ENCODE results near the gene CCDC47.

The CCDC47 gene

GRCh38 chr17:63774969-63775265, 1.5 kb upstream of the CCDC47 start:
- H3K4me1 ChIP-seq (ENCODE audit: low read length): peaks cover 26% of the 10 kb centered on the region
- no peak for TF ChIP-seq EZH2phosphoT487 (IDR thresholded peaks at IDR 0.05; ENCODE audit: low read depth)
- TF ChIP-seq, protein P1, sequence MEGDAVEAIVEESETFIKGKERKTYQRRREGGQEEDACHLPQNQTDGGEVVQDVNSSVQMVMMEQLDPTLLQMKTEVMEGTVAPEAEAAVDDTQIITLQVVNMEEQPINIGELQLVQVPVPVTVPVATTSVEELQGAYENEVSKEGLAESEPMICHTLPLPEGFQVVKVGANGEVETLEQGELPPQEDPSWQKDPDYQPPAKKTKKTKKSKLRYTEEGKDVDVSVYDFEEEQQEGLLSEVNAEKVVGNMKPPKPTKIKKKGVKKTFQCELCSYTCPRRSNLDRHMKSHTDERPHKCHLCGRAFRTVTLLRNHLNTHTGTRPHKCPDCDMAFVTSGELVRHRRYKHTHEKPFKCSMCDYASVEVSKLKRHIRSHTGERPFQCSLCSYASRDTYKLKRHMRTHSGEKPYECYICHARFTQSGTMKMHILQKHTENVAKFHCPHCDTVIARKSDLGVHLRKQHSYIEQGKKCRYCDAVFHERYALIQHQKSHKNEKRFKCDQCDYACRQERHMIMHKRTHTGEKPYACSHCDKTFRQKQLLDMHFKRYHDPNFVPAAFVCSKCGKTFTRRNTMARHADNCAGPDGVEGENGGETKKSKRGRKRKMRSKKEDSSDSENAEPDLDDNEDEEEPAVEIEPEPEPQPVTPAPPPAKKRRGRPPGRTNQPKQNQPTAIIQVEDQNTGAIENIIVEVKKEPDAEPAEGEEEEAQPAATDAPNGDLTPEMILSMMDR (IDR thresholded peaks at IDR 0.05; ENCODE audit: low read depth, low read length): no peak
- H3K9me3 ChIP-seq (ENCODE audit: insufficient read depth, low read length): no peaks in the 10 kb centered on the region
- peaks cover 93% of the 10 kb centered on the region for H3K79me2 ChIP-seq (ENCODE audit: low read length)
- peak overlapping the region; percentile 97 for H3K27ac ChIP-seq (ENCODE audit: low read length)
- H2AFZ ChIP-seq (ENCODE audit: low read depth, low read length): no peak overlapping the region
- H3K4me2 ChIP-seq (ENCODE audit: low read length): peak overlapping the region; percentile 100
- H3K9ac ChIP-seq (ENCODE audit: low read length): peak overlapping the region; percentile 96
- peaks cover 52% of the 10 kb centered on the region for H4K20me1 ChIP-seq (ENCODE audit: insufficient read depth, low read length)
- H3K36me3 ChIP-seq (replicated peaks; ENCODE audit: low read depth, low read length): peaks cover 42% of the 10 kb centered on the region
- no peaks in the 10 kb centered on the region for H3K27me3 ChIP-seq (ENCODE audit: low read depth, low read length)
- H3K4me3 ChIP-seq (ENCODE audit: low read length): peak overlapping the region; percentile 88

DNA sequence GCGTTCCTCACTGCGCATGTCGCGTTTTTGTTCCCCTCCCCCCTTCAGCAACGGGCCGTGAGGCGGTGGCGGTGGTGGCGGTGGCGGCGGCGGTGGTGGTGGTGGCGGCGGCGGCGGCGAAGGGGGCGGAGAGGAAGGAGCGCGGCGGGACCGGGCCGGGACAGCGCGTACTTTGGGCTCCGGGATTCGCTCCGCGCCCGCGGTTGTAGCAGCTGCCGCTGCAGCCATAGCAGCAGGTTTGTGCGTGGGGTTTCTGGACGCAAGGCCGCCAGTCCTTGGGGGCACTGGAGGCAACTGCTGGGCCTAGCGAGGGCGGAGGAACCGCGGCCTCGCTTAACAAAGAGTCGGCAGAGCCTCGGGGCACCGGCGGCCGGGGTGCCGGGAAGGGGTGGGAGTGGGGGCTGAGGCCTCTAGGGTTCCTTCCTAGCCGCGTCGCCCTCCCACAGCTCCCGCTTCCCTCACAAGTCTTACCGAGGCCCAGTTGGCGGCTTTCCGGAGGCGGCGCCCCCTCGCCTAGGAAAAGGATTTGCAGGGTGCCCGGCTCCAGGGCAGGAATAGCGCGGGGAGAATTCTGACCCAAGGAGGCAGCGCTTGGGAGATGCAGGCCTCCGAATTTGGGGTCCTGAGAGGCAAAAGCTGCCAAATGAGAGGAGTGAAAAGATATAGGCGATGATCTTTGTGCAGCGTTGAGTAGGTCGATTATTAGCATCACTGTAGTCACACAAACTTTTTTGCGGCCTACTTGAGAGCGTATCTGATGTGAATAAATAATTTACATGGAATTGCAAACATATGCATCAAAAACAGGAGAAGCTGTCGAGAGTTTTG, 958 bp upstream of the CCDC47 start, which contains the start of gene DDX42:
Gene DDX42 (plus strand): TSS at position 30 of the 828 bp plus-strand sequence. CDS start 12,880 bp downstream, outside the sequence.
- Histone ChIP-seq H3K9ac (ENCODE audit: low read length) (peak within 1 kb of the TSS; percentile 96), H2AFZ (ENCODE audit: low read depth, low read length) (peak within 1 kb of the TSS; percentile 56; the same call in 1 of the 2 replicates), H3K4me2 (ENCODE audit: low read length) (peak within 1 kb of the TSS; percentile 100), H3K4me1 (ENCODE audit: low read length) (peaks cover 26% of the 10 kb centered on the region), H3K79me2 (ENCODE audit: low read length) (peaks cover 93% of the 10 kb centered on the region), H3K27ac (ENCODE audit: low read length) (peak within 1 kb of the TSS; percentile 97), H3K4me3 (ENCODE audit: low read length) (peak within 1 kb of the TSS; percentile 88), H4K20me1 (ENCODE audit: insufficient read depth, low read length) (peaks cover 46% of the 10 kb centered on the region), H3K36me3 (replicated peaks; ENCODE audit: low read depth, low read length) (peaks cover 38% of the 10 kb centered on the region), H3K9me3 (ENCODE audit: insufficient read depth, low read length) (no peaks in the 10 kb centered on the region), H3K27me3 (ENCODE audit: low read depth, low read length) (no peaks in the 10 kb centered on the region)
- TF ChIP-seq, protein P1 (IDR thresholded peaks at IDR 0.05; ENCODE audit: low read depth, low read length): no peak
- no peak for TF ChIP-seq EZH2phosphoT487 (IDR thresholded peaks at IDR 0.05; ENCODE audit: low read depth)

DNA sequence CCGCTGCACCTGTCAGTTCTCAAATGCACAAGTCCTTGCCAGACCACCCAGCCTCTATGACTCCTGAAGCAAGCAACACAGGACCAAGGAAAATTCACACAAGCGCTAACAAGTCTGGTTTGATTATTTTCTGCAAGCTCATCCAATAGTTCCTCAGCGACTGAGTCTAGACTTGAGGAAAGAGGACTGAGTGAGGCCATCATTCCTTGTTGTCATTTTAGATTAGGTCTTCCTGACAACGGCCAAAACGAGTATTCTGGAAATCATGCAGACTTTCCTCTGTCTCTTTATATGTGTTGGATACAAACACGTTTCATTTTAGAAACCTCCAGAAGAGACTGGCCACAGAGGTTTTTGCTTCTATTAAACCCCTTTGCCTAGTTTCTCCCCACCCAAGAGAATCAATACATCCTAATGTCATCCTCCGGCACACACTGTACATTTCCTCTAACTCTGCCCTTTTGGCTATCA, 561 bp downstream of the CCDC47 start:
- no peaks in the 10 kb centered on the region for H3K9me3 ChIP-seq (ENCODE audit: insufficient read depth, low read length)
- H4K20me1 ChIP-seq (ENCODE audit: insufficient read depth, low read length): peaks cover 36% of the 10 kb centered on the region
- peak overlapping the region; percentile 88 for H3K4me3 ChIP-seq (ENCODE audit: low read length)
- H3K27me3 ChIP-seq (ENCODE audit: low read depth, low read length): no peaks in the 10 kb centered on the region
- H2AFZ ChIP-seq (ENCODE audit: low read depth, low read length): no peak overlapping the region
- peak overlapping the region; percentile 97 for H3K27ac ChIP-seq (ENCODE audit: low read length)
- peaks cover 33% of the 10 kb centered on the region for H3K36me3 ChIP-seq (replicated peaks; ENCODE audit: low read depth, low read length)
- peaks cover 93% of the 10 kb centered on the region for H3K79me2 ChIP-seq (ENCODE audit: low read length)
- H3K4me1 ChIP-seq (ENCODE audit: low read length): peaks cover 26% of the 10 kb centered on the region
- peak overlapping the region; percentile 91 for H3K9ac ChIP-seq (ENCODE audit: low read length)
- no peak for TF ChIP-seq EZH2phosphoT487 (IDR thresholded peaks at IDR 0.05; ENCODE audit: low read depth)
- TF ChIP-seq, protein P1 (IDR thresholded peaks at IDR 0.05; ENCODE audit: low read depth, low read length): no peak
- H3K4me2 ChIP-seq (ENCODE audit: low read length): peak overlapping the region; percentile 64

GRCh38 chr17:63768433-63768832, 5.0 kb downstream of the CCDC47 start:
- Histone ChIP-seq H4K20me1 (ENCODE audit: insufficient read depth, low read length) (peaks cover 10% of the 10 kb centered on the region; the same call in 1 of the 2 replicates), H3K4me1 (ENCODE audit: low read length) (peaks cover 10% of the 10 kb centered on the region), H3K4me3 (ENCODE audit: low read length) (no peak overlapping the region), H2AFZ (ENCODE audit: low read depth, low read length) (no peak overlapping the region), H3K9ac (ENCODE audit: low read length) (no peak overlapping the region), H3K36me3 (replicated peaks; ENCODE audit: low read depth, low read length) (peaks cover 45% of the 10 kb centered on the region), H3K27me3 (ENCODE audit: low read depth, low read length) (no peaks in the 10 kb centered on the region), H3K4me2 (ENCODE audit: low read length) (no peak overlapping the region), H3K79me2 (ENCODE audit: low read length) (peaks cover 92% of the 10 kb centered on the region), H3K9me3 (ENCODE audit: insufficient read depth, low read length) (no peaks in the 10 kb centered on the region), H3K27ac (ENCODE audit: low read length) (no peak overlapping the region)
- TF ChIP-seq EZH2phosphoT487 (IDR thresholded peaks at IDR 0.05; ENCODE audit: low read depth): no peak
- TF ChIP-seq, protein P1 (IDR thresholded peaks at IDR 0.05; ENCODE audit: low read depth, low read length): no peak
